ENCODE measurements around the gene RAB7B.

The RAB7B gene

DNA sequence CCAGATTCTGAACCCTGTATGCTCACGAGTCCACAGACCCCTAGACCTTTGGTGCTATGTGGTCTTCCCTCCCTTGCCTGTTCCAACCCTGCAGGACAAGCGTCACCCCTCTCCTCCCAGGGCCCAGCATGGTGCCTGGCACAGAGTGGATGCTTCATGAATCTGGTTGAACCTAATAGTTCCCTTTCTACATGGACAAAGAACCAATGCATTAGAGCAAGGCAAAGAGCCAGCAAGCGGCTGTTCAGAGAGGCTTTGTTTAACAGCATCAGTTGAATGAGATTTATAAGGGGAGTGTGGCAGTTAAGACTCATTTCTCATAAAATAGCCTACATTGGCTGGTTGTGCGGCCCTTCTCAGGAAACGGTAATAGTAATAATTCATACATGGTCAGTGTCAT lies 74.9 kb downstream of the RAB7B start:
- FAIRE-seq (no peak), DNase-seq (ENCODE audit: insufficient read length, low spot score) (no peak)

DNA sequence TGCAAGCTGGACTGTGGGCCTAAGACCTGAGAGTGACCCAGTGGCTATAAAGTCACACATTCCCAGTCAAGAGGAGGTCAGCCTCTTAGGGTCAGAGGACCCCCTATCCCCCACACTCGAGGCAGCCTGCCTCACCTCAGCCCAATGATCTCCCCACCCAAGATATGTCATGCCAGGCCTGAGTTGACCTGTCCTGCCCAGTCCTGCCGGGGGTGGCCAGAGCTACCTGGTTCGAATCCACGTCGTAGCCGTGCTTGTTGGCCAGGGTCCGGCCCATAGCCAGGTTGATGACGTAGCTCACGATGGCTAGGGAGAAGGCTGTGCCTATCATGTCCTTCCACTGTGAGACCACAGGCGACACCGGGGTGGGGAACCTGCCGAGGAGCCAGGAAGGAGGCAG lies 75.5 kb downstream of the RAB7B start:
- DNase-seq (ENCODE audit: insufficient read length, low spot score) (no peak), FAIRE-seq (no peak)
- TF ChIP-seq, protein P1, sequence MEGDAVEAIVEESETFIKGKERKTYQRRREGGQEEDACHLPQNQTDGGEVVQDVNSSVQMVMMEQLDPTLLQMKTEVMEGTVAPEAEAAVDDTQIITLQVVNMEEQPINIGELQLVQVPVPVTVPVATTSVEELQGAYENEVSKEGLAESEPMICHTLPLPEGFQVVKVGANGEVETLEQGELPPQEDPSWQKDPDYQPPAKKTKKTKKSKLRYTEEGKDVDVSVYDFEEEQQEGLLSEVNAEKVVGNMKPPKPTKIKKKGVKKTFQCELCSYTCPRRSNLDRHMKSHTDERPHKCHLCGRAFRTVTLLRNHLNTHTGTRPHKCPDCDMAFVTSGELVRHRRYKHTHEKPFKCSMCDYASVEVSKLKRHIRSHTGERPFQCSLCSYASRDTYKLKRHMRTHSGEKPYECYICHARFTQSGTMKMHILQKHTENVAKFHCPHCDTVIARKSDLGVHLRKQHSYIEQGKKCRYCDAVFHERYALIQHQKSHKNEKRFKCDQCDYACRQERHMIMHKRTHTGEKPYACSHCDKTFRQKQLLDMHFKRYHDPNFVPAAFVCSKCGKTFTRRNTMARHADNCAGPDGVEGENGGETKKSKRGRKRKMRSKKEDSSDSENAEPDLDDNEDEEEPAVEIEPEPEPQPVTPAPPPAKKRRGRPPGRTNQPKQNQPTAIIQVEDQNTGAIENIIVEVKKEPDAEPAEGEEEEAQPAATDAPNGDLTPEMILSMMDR (IDR thresholded peaks at IDR 0.05; ENCODE audit: insufficient read depth, missing control alignments): no peak

More for the DNA sequence above, 74.9 kb downstream of the RAB7B start:
- TF ChIP-seq, protein P1 (IDR thresholded peaks at IDR 0.05; ENCODE audit: insufficient read depth, missing control alignments): no peak

DNA sequence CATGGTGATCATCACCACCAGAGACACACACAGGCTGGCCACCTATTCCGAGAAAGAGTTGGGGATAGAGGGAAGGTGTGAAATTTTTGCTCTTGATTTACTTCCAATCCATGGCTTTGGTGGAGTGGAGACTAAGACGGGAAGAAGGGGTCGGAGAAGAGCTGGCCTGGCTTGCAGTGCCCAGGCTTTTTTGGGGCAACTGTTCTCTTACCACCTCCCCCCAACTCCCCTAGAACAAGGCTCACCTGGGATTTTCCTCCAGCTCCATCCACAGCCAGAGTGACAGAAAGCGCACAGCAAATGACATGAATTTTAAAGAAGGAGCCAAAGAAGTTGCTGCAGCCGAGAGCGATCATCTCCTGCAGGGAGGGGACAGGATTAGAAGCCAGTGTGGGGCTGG lies 75.9 kb downstream of the RAB7B start:
- DNase-seq (ENCODE audit: insufficient read length, low spot score) (no peak), FAIRE-seq (no peak)

More for the DNA sequence above, 75.9 kb downstream of the RAB7B start:
- TF ChIP-seq, protein P1 (IDR thresholded peaks at IDR 0.05; ENCODE audit: insufficient read depth, missing control alignments): no peak

Measured in D721Med (cell line).